Neural cell (in vitro differentiated cells): ENCODE results near the gene RNF8. TPM values are rescaled to one million over a fixed set of nuclear protein-coding genes. Genes with fewer than 3 reads are reported as not detected.

Experiments
- H2AFZ ChIP-seq: fragments of 200-600, 300-800 bp; sonication (generic), shearing (Covaris generic); 2 replicates; pipeline ENCODE4 v1.6.0; 2014; ENCODE audit warnings: low read depth, mild to moderate bottlenecking, antibody characterized with exemption, low read length, moderate library complexity
- H3F3A ChIP-seq: fragments of 200-600 bp; shearing (Covaris generic); 2 replicates; pipeline ENCODE4 v1.6.1; 2016; ENCODE audit warnings: mild to moderate bottlenecking, moderate library complexity, mixed read lengths, antibody characterized with exemption, low read length; ENCODE audit not compliant: insufficient read depth, poor library complexity, severe bottlenecking
- H3K27ac ChIP-seq: fragments of 200-600, 300-800 bp; sonication (generic), shearing (Covaris generic); 2 replicates; pipeline ENCODE4 v1.5.1; 2014; ENCODE audit warnings: mild to moderate bottlenecking, low read length, moderate library complexity
- H3K27me3 ChIP-seq: fragments of 300-800, 200-600 bp; sonication (generic), shearing (Covaris generic); 2 replicates; pipeline ENCODE4 v1.6.0; 2014; ENCODE audit warnings: mild to moderate bottlenecking, low read depth, low read length, moderate library complexity; ENCODE audit not compliant: insufficient read depth
- H3K36me3 ChIP-seq: fragments of 300-800, 200-600 bp; sonication (generic), shearing (Covaris generic); 2 replicates; pipeline ENCODE4 v1.5.1; 2014; ENCODE audit warnings: mild to moderate bottlenecking, antibody characterized with exemption, low read length, moderate library complexity; ENCODE audit not compliant: insufficient read depth
- H3K4me2 ChIP-seq: fragments of 300-800, 200-600 bp; sonication (generic), shearing (Covaris generic); 2 replicates; pipeline ENCODE4 v1.6.0; 2014; ENCODE audit warnings: mild to moderate bottlenecking, low read length
- H3K4me3 ChIP-seq: fragments of 300-800, 200-600 bp; sonication (generic), shearing (Covaris generic); 2 replicates; pipeline ENCODE4 v1.5.1; 2014; ENCODE audit warnings: mild to moderate bottlenecking, low read length, moderate library complexity
- H3K79me2 ChIP-seq: fragments of 200-600 bp; shearing (Covaris generic); replicated peaks from 2 replicates; pipeline ENCODE4 v1.6.0; 2014; ENCODE audit warnings: mild to moderate bottlenecking, low read length, moderate library complexity; ENCODE audit not compliant: insufficient read depth
- H3K9ac ChIP-seq: fragments of 300-800, 200-600 bp; sonication (generic), shearing (Covaris generic); 2 replicates; pipeline ENCODE4 v1.6.1; 2016; ENCODE audit warnings: mild to moderate bottlenecking, low read length, mixed read lengths
- H3K9me2 ChIP-seq: fragments of 200-600 bp; shearing (Covaris generic); 2 replicates; pipeline ENCODE4 v1.6.1; 2016; ENCODE audit warnings: mild to moderate bottlenecking, low read length, mixed read lengths; ENCODE audit not compliant: insufficient read depth
- H3K9me3 ChIP-seq: fragments of 200-600, 300-800 bp; sonication (generic), shearing (Covaris generic); 2 replicates; pipeline ENCODE4 v1.6.1; 2016; ENCODE audit warnings: mild to moderate bottlenecking, mixed run types, low read length, moderate library complexity, mixed read lengths
- H4K20me1 ChIP-seq: fragments of 200-600 bp; shearing (Covaris generic); 2 replicates; pipeline ENCODE4 v1.6.1; 2016; ENCODE audit warnings: mild to moderate bottlenecking, mixed run types; ENCODE audit not compliant: insufficient read depth
- EP300 ChIP-seq: fragments of 450-650 bp; conservative IDR thresholded peaks from 2 replicates; pipeline ENCODE4 v1.6.1; 2014; ENCODE audit warnings: antibody characterized with exemption, mild to moderate bottlenecking, moderate library complexity; ENCODE audit not compliant: poor library complexity, severe bottlenecking
- EZH2 ChIP-seq: fragments of 200-600, 300-800 bp; shearing (Covaris generic), sonication (generic); IDR thresholded peaks from 2 replicates; pipeline ENCODE4 v1.6.1; 2014; ENCODE audit warnings: antibody characterized with exemption, low read length, borderline replicate concordance, mild to moderate bottlenecking; ENCODE audit not compliant: insufficient read depth, poor library complexity, severe bottlenecking
- MXI1 ChIP-seq: fragments of 450-650 bp; conservative IDR thresholded peaks from 2 replicates; pipeline ENCODE4 v1.6.1; 2014; ENCODE audit warnings: antibody characterized with exemption, mild to moderate bottlenecking; ENCODE audit not compliant: poor library complexity, severe bottlenecking
- POLR2AphosphoS5 ChIP-seq: IDR thresholded peaks from 2 replicates; pipeline ENCODE4 v1.6.1; 2012
- RAD21 ChIP-seq: fragments of 450-650 bp; conservative IDR thresholded peaks from 2 replicates; pipeline ENCODE4 v1.6.1; 2014; ENCODE audit warnings: antibody characterized with exemption, mild to moderate bottlenecking, moderate library complexity
- SMC3 ChIP-seq: fragments of 450-650 bp; conservative IDR thresholded peaks from 2 replicates; pipeline ENCODE4 v1.6.1; 2014; ENCODE audit warnings: antibody characterized with exemption, mild to moderate bottlenecking, moderate library complexity; ENCODE audit not compliant: poor library complexity
- TAF1 ChIP-seq: IDR thresholded peaks from 2 replicates; pipeline ENCODE4 v1.6.1; 2012; ENCODE audit warnings: low read depth
- polyA plus RNA-seq: library from polyadenylated mRNA; depleted of rRNA; stranded (reverse); fragments of >200 nt; gene quantifications from 2 replicates; pipeline ENCODE4 v1.2.3, GENCODE V29; 2014
- TF ChIP-seq, protein P1 (sequence below): fragments of 450-650 bp; IDR thresholded peaks from 2 replicates; pipeline ENCODE4 v1.5.1; 2014; ENCODE audit warnings: antibody characterized with exemption, mild to moderate bottlenecking, moderate library complexity; ENCODE audit not compliant: poor library complexity, severe bottlenecking
- TF ChIP-seq, protein P2 (sequence below): IDR thresholded peaks from 2 replicates; pipeline ENCODE4 v1.6.1; 2012; ENCODE audit warnings: borderline replicate concordance

Gene RNF8
- polyA plus RNA-seq, 1 donor from 2014 or later = 54.0 TPM

DNA sequence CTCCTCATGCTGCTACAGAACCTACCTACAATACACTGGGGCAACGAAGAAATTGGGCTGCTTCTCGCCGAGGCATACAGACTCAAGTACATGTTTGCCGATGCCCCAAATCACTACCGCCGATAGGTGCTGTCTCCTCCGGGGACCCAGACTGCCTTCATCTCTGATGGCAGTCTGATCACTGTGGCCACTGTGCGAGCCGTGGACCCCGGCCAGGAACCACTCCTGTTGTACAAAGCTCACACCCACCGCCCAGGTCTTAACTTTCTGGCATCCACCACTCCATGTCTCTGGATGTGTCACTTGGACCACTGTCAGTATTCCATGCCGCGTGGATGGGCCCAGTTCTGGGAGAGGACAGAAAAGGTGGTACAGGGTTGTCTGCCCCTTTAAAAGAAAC, 22.7 kb upstream of the RNF8 start:
- TF ChIP-seq EZH2 = no peak
- no peak for TF ChIP-seq RAD21
- TF ChIP-seq TAF1 = no peak
- TF ChIP-seq, protein P1, sequence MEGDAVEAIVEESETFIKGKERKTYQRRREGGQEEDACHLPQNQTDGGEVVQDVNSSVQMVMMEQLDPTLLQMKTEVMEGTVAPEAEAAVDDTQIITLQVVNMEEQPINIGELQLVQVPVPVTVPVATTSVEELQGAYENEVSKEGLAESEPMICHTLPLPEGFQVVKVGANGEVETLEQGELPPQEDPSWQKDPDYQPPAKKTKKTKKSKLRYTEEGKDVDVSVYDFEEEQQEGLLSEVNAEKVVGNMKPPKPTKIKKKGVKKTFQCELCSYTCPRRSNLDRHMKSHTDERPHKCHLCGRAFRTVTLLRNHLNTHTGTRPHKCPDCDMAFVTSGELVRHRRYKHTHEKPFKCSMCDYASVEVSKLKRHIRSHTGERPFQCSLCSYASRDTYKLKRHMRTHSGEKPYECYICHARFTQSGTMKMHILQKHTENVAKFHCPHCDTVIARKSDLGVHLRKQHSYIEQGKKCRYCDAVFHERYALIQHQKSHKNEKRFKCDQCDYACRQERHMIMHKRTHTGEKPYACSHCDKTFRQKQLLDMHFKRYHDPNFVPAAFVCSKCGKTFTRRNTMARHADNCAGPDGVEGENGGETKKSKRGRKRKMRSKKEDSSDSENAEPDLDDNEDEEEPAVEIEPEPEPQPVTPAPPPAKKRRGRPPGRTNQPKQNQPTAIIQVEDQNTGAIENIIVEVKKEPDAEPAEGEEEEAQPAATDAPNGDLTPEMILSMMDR = no peak
- no peak for TF ChIP-seq MXI1
- TF ChIP-seq SMC3 = no peak
- TF ChIP-seq POLR2AphosphoS5 = no peak
- TF ChIP-seq EP300 = no peak
- TF ChIP-seq, protein P2, sequence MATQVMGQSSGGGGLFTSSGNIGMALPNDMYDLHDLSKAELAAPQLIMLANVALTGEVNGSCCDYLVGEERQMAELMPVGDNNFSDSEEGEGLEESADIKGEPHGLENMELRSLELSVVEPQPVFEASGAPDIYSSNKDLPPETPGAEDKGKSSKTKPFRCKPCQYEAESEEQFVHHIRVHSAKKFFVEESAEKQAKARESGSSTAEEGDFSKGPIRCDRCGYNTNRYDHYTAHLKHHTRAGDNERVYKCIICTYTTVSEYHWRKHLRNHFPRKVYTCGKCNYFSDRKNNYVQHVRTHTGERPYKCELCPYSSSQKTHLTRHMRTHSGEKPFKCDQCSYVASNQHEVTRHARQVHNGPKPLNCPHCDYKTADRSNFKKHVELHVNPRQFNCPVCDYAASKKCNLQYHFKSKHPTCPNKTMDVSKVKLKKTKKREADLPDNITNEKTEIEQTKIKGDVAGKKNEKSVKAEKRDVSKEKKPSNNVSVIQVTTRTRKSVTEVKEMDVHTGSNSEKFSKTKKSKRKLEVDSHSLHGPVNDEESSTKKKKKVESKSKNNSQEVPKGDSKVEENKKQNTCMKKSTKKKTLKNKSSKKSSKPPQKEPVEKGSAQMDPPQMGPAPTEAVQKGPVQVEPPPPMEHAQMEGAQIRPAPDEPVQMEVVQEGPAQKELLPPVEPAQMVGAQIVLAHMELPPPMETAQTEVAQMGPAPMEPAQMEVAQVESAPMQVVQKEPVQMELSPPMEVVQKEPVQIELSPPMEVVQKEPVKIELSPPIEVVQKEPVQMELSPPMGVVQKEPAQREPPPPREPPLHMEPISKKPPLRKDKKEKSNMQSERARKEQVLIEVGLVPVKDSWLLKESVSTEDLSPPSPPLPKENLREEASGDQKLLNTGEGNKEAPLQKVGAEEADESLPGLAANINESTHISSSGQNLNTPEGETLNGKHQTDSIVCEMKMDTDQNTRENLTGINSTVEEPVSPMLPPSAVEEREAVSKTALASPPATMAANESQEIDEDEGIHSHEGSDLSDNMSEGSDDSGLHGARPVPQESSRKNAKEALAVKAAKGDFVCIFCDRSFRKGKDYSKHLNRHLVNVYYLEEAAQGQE = no peak
- no peak overlapping the region for H3K9ac ChIP-seq
- H4K20me1 ChIP-seq = no peaks in the 10 kb centered on the region
- no peaks in the 10 kb centered on the region for H3K79me2 ChIP-seq
- H3K27ac ChIP-seq = no peak overlapping the region
- H3K9me2 ChIP-seq = no peaks in the 10 kb centered on the region
- no peaks in the 10 kb centered on the region for H3K9me3 ChIP-seq
- H3K4me3 ChIP-seq = no peak overlapping the region
- no peaks in the 10 kb centered on the region for H3K36me3 ChIP-seq
- no peaks in the 10 kb centered on the region for H3K27me3 ChIP-seq
- no peak overlapping the region for H2AFZ ChIP-seq
- H3K4me2 ChIP-seq = no peak overlapping the region
- no peaks in the 10 kb centered on the region for H3F3A ChIP-seq

DNA sequence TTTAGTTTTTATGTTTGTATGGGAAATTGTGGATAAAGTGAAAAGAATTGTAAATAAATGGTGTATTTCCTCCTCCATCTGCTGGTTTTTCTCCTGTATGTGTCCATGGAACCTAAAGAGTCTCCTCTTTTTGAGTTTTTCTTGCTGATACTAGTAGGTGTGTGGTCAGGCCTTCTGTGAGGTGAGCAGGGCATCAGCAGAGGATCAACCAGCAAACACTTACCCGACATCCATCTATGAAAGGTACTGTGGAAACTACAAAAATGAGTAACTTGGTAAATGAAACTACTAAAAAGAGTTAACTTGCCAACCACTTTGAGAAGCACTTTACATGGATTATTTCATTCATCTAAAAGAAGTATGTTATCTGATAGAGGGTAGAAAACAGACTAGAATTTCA, 20.9 kb upstream of the RNF8 start:
- Histone ChIP-seq H3K9ac (no peak overlapping the region), H3F3A (no peaks in the 10 kb centered on the region), H3K27ac (no peak overlapping the region), H3K79me2 (no peaks in the 10 kb centered on the region), H2AFZ (no peak overlapping the region), H3K9me3 (no peaks in the 10 kb centered on the region), H3K9me2 (no peaks in the 10 kb centered on the region), H3K36me3 (no peaks in the 10 kb centered on the region), H3K27me3 (no peaks in the 10 kb centered on the region), H3K4me2 (no peak overlapping the region), H3K4me3 (no peak overlapping the region), H4K20me1 (no peaks in the 10 kb centered on the region)
- TF ChIP-seq, protein P1 = no peak
- TF ChIP-seq EP300 = no peak
- TF ChIP-seq, protein P2 = no peak
- TF ChIP-seq EZH2 = no peak
- TF ChIP-seq TAF1 = no peak
- TF ChIP-seq SMC3 = no peak
